GM12873 (cell line): Measurements from ENCODE around the gene DDB1.

Experiments used
- TF ChIP-seq, protein P1 (sequence below): IDR thresholded peaks from 2 replicates; pipeline ENCODE4 v1.5.1; 2012; ENCODE audit warnings: low read depth, mild to moderate bottlenecking, moderate library complexity, low read length, control low read depth; ENCODE audit not compliant: insufficient read depth; ENCODE audit errors: missing control alignments

The DDB1 gene

GRCh38 chr11:61345954-61346843 is 13.3 kb upstream of the DDB1 start:
- TF ChIP-seq, protein P1, sequence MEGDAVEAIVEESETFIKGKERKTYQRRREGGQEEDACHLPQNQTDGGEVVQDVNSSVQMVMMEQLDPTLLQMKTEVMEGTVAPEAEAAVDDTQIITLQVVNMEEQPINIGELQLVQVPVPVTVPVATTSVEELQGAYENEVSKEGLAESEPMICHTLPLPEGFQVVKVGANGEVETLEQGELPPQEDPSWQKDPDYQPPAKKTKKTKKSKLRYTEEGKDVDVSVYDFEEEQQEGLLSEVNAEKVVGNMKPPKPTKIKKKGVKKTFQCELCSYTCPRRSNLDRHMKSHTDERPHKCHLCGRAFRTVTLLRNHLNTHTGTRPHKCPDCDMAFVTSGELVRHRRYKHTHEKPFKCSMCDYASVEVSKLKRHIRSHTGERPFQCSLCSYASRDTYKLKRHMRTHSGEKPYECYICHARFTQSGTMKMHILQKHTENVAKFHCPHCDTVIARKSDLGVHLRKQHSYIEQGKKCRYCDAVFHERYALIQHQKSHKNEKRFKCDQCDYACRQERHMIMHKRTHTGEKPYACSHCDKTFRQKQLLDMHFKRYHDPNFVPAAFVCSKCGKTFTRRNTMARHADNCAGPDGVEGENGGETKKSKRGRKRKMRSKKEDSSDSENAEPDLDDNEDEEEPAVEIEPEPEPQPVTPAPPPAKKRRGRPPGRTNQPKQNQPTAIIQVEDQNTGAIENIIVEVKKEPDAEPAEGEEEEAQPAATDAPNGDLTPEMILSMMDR: no peak

- TF ChIP-seq, protein P1: no peak
Observed at GRCh38 chr11:61345170-61345610, 12.3 kb upstream of the DDB1 start.

- TF ChIP-seq, protein P1: no peak
Observed at GRCh38 chr11:61343792-61344745, 11.2 kb upstream of the DDB1 start.

GRCh38 chr11:61342207-61342803 is 9.4 kb upstream of the DDB1 start:
- TF ChIP-seq, protein P1: no peak

GRCh38 chr11:61341706-61342105 is 8.8 kb upstream of the DDB1 start:
- TF ChIP-seq, protein P1: no peak

DNA sequence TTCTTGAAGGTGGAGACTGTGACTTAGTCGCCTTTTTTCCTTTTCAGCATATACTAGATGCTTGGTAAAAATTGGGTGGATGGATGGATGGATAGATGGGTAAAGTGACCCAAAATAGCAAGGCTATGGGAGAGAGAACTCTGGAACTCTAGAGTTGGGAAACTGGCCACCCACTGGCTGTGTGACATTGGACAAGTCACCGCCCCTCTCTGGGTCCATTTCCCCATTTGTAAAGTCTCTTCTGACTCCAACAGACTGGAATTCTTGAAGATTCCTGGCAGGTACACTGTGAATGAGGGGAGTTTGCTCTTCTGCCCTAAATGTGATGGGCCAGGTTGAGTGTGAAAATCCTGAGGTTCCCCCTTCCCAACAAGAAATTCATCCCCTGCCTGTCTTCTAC is 8.1 kb upstream of the DDB1 start:
- TF ChIP-seq, protein P1: no peak
